SK-N-DZ (cell line): Measurements from ENCODE around the gene CDH4.

Experiments used
- DNase-seq: peaks from one replicate; pipeline ENCODE4 v3.0.0-alpha.2; 2015; ENCODE audit warnings: low spot score

CDH4 gene

DNA sequence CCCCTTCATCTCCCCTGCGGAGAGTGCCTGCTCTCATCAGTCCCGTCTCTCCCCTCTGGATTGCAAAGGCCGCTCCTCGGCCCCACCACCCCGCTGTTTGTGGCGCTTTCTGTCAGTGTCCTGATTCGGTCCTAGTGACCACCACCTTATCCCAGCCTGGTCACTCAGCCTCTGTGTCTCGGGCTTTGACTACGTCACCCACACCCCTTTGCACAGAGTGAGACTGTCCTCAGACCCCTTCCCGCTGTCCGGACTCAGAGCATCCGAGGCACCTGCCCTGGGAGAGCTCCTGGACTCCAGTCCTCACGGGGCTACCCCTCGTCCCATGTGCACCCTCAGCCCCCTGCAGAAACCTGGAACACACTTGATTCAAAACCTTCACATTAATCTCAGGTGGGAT, 433.4 kb downstream of the CDH4 start:
- DNase-seq, result no peak

DNA sequence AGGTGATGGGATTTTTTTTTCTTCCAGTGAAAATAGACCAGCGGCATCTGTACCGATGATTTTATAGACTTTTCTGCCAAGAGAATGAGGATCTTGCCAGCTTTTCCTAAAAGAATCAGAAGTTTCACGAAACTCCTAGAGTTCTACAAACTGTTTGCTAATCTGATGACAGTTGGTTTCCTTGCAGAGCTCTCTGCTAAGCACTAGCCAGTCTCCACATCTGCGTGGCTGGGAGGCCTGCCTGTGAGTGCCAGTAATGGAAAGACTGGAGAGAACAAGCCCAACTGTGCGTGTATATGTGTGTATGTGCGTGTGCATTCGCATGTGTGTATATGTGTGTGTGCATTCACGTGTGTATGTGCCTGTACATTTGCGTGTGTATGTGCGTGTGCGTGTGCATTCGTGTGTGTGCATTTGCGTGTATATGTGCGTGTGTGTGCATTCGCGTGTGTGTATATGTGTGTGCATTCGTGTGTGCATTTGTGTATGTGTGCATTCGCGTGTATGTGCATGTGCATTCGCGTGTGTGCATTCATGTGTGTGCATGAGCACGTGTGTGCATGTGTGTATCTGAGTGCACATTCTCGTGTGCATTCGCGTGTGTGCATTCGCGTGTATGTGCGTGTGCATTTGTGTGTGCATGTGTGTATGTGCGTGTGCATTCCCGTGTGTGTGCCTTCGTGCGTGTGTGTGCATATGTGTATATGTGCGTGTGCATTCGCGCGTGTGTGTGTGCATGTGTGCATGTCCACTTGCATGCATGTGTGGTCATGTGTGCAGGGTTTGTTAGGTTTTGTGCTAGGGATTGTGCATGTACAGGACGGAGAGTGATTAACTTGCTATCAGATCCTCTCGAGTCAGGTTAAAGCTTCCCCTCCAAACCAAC, 434.2 kb downstream of the CDH4 start:
- DNase-seq, result no peak

DNA sequence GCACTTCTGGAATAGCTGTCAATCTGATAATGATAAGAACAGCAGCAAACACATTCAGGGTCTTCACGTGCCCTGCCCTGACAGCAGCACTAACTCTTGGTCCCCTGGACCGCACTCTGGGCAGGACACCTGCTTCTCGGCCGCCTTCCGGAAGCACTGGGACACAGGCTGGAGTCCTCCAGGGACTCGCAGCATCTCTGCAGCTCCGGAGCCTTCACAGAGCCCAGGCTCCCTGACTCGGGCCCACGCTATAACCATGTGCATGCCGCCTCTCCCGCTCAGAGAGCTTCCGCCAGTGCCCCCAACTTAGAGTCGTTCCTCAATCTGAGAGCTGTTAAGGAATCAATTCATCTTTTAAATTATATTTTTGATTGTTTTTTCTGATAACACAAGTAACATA, 436.4 kb downstream of the CDH4 start:
- DNase-seq, result no peak

DNA sequence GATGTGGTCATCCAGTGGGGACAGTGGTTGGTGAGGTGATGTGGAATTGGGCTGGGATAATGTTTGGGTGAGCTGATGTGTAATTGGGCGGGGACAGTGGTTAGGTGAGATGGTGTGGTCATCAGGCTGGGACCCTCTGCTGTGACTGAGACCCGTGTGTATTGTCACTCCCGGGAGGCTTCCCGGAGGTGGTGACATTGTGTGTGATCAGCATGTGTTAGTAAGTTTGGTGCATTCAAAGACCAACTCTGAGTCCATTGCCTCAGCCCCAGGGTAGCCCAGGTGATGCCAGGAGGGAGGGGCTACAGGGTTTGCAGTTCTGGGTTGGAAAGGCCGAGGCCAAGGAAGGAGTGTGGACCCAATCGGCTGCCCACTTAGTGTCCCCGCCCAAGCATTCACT, 438.1 kb downstream of the CDH4 start:
- DNase-seq, result no peak

DNA sequence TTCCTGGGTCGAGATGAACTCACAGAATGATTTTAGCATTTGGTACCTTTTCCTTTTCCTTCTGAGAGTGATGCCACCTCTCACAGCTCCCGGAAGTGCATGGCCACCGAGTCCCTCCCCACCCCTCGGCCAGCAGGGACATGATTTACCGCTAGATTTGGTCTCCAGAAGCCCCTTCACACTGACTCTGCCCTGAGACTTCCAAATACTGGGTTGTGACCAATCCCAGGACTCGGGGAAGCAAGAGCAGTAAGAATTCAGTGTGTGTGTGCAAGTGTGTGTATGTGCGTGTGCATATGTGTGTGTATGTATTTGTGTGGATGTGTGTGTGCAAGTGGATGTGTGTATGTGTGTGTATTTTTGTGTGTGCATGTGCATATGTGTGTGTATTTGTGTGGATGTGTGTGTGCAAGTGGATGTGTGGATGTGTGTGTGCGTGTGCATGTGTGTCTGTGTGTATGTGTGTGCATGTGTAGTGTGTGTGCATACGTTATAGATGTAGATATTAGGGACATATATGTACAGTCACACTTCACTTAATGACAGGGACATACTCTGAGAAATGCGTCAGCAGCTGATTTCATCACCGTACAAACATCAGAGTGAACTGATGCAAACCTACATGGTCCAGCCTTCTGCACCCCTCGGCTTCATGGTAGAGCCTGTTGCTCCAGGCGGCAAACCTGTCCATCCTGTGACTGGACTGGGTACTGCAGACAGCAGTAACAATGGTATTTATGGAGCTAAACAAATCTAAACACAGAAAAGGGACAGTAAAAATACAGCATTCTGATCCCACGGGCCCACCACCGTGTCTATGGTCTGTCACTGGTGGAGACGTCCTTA, 439.2 kb downstream of the CDH4 start:
- no peak for DNase-seq

DNA sequence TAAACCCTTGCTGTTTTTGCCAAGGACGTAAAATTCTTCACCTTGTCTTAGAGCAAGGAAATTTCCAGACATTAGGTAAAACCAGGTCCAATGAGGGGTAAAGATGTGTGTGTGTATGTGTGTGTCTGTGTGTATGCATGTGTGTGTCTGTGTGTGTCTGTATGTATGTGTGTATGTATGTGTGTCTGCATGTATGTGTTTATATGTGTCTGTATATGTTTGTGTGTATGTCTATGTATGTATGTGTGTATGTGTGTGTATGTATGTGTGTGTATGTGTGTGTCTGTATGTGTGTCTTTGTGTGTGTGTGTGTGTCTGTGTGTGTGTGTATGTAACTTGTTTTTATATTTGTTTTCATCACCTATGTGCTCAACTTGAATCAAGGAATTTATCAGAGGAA, 439.9 kb downstream of the CDH4 start:
- no peak for DNase-seq

DNA sequence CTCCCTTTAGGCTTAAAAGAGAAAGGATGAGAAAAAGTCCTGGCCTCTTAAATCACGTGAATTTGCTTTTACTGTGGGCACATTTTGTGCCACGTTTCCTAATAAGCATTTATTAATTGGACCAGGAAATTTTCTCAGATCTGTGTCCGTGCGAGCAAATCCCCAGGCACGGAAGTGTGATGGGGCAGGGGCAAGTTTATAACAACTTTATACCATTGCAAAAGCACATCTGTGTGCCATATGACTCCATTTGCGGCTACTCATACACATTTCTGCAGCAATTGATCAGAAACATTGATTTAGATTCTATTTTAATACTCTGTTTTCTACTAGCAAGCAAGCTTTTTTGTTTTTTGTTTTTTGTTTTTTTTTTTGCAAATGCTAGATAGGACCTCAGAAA, 440.4 kb downstream of the CDH4 start:
- no peak for DNase-seq

DNA sequence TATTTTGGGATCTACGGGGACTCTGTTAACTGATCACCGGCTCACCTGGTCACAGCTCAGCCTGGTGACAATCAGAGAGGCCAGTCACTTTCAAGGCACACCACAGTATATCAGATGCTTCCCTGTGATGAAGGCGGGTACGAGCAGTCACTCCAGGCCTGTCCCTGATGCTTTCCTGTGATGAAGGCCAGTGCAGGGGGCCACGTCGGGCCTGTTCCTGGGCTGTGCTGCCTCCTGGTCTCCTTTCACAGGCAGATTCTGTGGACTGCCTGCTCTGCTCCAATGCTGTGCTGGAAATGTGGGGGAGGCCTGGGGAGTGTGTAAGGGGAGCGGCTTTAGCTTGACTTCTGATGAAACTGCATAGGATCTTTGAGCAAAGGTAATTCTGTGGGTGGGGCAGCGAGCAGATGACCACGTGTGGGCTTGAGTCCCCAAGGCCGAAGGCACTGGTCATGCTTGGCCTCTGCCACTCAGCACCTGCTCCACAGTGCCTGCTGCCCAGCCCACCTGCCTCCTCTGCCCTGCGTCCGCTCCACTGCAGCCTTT, 441.1 kb downstream of the CDH4 start:
- DNase-seq, result no peak

DNA sequence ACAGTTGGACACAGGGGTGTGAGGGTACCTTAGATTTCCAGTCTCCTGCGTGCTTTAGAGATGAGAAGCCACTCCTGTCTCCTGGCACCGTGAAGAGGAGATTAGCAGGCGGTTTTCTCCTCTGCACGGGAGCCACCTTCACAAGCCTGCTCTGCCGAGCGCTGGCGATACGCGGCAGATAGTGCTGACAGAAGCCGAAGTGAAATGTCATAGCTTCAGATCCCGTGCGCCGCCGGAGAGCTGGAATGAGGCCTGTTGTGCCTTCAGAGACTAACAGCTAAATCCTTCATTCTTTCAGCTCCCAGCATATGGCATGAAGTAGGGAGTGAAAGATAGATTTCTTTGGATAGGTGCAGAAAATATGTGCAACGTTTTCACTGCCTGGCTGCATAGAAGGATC, 442.6 kb downstream of the CDH4 start:
- no peak for DNase-seq

DNA sequence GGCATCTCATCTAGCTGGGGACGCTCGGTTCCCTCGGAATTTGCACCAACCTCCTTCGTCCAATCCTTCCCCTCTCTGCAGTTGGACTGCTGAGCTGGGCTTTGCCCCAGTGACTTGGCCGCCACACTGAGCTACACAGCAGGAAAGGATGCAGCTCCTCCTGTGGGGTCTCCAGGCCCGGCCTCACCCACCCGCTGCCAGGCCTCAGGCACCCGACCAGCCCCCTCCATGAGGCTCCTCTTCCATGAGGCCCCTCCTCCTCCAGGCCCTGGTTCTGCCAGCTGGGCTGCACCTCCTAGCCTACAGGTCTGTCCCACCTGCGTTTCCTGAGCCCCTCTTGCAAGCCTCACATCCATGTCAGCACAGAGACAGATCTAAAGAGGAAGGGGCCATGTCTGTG, 443.7 kb downstream of the CDH4 start:
- no peak for DNase-seq

DNA sequence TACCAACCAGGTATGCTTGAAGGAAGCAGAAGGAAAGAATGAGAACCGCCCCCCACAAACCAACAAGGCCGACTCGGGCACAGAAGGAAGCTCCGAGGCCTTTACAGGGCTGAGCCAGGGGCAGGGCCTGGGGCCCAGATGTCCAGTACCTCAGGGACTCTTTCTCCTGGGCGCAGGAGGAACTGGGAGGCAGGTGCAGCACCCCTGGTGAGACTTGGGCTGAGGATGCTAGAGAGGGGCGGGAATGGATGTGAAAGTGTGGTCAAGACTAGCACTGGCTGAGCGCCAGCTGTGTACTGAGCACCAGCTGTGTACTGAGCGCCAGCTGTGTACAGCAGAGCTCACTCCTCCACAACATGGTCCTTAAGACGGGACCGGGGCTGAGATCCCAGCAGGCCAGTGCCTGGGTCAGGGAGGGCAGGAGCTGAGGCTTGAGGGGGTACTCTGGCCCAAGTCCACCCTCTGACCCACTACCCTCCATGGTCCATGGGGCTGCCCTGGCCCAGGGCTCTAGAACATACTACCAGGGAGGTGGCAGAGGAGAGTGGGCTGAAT, 444.2 kb downstream of the CDH4 start:
- DNase-seq, result no peak

DNA sequence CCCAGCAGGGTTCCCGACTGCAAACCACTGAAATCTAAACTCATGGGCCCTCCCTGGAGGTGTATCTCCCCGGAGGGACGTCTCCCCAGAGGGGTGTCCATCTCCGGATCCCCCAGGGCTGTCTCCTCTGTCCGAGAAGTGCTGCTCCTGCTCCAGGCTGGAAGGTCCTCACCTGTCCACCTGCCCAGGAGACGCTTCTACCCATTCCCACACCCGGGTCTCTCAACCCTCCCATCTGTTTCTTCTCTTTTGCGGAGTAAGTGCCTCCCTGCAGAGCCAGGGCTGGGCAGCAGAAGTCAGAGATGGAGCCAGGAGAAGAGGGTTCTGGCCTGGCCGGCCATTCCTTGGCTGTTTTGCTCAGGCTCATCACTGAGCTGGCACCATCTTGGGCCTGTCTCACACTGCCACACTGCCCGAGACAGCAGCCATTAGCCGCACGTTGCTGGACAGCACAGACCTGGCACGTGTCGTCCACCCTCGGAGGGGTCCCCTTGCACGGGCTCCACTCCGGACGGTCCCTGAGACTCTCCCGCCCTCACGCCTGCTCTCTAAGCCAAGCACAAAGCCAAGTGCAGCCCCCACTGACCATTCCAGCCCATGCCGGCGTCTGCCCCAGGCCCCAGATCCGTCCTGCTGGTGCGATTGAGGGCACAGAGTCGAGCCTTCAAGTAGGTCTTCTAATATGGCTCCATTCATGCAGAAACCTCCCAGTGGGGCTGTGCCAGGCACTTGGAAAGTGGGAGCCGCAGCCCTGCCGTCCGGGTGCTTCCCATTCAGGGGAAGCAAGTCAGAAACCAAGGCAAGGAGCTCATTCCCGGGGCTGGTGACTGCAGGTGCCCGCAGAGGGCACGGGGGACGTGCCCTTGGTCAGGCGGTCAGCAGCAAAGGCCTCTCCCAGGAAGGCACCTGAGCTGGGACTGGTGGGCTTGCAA, 445.9 kb downstream of the CDH4 start:
- DNase-seq, result no peak

DNA sequence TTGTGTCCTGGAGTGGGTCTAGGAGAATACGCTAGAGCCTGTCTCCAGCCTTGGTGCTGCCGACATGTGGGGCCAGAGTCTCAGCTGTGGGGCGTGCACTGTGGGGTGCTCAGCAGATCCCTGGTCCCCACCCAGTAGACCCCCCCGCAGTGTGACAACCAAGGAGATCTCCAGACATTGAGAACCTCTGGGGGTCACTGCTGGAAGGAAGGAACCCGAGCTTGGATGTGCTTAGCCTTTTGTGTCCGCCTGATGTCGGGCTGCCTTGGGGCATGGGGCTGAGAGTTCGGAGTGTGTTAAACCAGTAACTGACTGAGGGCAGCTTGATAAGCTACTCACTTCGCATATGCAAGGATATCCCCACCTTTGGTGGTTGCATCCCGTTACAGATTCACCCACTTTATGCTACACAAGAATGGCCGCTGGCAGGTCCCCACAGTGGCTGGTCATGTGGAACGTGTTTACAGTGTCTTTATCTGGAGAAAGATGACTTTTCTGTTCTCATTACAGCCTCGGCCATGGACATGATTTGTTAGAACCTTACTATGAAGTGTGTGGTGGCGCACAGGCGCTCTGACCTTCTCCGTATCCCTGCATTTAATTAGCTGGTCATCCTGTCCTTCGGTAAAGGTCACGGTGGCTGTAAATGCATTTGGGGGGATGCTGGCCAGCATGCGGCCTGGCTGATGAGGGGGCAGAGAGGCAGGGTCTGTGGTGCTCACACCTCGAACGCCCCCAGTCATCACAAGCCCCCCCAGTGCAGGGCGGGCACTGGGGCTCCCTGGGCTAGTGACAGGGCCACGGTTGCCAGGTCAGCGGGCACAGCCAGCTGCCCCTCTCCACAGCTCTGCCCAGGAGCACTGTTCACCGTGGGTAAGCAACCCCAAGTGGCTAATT, 446.8 kb downstream of the CDH4 start:
- DNase-seq, result no peak

DNA sequence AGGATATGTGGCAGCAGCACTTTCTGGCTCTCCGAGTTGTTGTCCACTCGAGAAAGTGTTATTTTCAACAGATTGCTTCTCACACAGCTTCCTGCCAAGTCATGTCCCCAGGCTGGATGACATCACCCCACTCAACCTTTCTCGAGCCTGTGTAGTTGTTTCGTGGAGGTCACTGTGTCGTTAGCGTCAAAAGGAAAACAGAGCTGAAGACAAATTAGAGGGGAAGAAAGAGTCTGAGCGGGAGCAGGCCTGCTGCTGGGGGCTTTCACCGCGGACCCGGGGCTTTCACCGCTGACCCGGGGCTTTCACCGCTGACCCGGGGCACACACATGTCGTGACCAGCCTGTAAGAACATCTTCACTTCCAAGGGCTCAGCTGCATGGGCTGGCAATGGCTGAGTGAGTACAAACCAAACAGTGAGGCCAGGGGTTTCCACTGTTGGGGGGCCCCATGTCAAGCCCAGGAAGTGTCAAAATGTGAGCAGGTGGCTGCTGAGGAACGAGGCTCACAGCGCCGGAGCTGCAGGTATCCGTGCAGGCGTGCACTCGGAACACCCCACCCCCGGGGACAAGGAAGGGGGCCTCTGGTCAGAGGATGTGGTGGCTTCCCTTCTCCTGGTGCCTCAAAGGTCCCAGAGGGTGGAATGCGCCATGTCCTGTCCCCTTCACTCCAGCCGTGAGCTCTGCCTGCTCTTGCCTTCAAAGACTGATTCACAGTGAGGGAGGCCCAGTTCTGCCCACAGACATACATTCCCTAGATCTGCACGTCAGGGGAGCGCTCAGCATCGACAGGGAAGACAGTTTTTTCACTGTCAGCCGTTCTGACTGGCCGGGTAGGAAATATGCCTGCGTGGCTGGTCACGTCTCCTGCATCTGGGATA, 447.7 kb downstream of the CDH4 start:
- DNase-seq, result no peak

DNA sequence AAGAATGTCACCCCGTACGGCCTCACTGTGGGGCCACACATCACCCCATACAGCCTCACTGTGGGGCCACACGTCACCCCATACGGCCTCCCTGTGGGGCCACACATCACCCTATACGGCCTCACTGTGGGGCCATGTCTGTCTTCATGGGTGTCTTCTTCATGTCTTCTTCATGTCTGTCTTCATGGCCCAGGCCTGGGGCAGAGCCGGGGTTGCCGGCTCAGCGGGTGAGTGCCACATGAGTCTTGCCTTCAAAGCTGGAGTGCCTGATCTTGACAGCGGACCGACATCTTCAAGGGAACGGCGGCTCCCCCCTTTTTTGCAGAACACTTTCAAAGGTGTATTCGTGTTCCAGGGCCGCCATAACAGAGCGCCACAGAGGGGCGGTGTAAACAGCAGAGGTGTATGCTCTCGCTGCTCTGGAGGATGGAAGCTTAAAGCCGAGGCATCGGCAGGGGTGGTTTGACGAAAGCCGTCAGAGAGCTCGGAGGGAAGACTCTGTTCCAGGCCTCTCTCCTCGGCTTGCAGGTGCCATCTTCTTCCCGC, 448.6 kb downstream of the CDH4 start:
- DNase-seq, result no peak

DNA sequence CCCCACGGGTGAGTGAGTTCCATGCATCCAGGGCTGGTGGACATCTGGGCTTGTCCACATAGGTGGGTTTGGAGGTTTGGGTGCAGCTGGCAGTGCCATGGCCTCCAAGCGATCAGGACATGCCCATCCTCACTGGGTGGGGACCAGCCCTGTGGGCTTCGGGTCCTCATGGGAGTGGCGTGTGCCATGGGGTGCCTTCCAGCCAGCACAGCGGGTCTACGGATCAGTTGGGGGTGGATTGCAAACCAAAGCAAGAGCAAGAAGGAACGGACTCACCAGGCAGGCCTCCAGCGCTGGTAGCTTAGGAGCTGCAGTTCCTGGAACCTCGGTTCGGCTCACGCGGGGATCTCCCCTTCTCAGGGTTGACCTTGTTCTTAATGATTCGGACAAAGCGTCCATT, 449.3 kb downstream of the CDH4 start:
- DNase-seq, result no peak

DNA sequence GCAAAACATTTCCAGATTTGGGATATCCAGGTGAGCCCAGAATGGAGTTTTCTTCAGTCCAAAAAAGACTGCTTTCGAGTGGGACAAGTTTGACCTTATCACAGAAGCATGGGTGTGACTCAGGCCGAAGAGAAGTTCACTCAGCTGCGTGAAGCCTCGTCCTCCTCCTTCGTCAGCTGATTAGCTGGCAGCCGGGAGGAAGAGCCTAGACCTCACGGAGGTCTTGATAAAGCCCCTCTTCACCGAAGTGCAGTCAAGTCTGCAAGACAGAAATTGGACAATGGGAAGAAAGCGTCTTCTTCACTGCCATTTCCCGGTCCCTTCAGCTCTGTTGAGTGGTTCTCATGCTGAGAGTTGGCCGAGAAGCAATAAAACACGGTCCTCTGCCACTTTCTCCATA, 449.7 kb downstream of the CDH4 start:
- no peak for DNase-seq

DNA sequence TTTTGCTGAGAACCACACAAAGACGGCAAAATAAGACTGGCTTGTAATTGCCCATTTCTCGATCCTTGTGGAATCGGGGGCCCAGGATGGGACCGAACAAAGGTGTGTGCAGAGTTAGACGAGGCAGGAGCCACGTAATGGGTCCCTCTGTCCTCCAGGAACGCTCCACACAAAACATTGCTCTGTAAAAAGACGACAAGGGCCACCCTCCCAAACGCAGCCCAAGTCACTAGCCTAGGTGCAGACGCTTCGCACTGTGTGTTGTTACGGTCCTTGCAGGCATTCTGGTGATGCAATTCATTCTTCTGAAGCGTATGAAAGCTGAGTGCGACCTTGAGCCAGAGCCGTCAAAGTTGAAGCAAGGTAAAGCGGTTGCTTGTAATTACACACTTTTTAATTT, 450.2 kb downstream of the CDH4 start:
- no peak for DNase-seq

DNA sequence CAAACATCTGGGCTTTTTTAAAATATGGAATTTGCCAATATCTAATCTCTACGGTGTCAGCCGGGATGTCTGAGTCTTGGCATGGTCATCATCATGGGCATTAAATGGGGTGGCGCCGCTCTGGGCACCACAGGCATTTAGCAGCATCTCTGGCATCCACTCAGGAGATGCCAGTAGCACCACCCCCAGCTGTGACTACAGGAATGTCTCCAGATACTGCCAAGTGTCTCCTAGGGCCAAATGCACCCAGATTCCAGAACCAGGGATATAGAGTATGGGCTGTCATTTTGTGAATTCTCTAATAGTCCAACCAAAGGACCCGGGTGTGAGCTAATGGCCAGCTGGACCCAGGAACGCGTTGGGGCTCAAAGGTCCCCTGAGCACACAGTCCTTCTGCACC, 452.6 kb downstream of the CDH4 start:
- no peak for DNase-seq
